GM18499 (cell line): ENCODE results near the gene EVC.
"Not testable (repeated sequence)": the region's sequence is repeated elsewhere in the genome, so short reads cannot be mapped to it uniquely, and the experiment has no call there.

Experiments
- ATAC-seq: cut with Tn5 transposase; IDR thresholded peaks from one replicate; pipeline ENCODE4 v1.9.1; 2021; ENCODE audit warnings: moderate number of reproducible peaks; ENCODE audit not compliant: insufficient read depth, unreplicated experiment

Gene EVC

GRCh38 chr4:5828005-5828391 lies 117.0 kb downstream of the EVC start:
- ATAC-seq: no peak

DNA sequence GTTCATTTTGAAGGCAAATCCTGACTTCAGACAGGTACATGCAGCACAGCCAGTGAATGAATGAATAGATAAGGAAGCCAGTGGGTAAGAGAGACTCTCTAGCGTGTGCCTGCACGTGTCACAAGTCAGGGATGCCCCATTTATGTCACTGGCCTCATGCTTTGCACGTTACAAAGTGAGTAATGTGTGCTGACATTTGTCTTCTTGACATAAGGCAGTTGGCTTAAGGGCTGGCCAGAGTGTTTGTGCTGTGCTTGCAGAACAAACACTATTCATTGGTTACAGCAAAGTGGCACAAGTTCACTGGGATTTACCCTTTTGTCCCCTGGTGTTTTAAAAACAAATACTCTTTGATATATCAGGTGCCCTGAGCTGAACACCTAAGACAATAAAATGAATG lies 125.9 kb downstream of the EVC start:
- no peak for ATAC-seq

DNA sequence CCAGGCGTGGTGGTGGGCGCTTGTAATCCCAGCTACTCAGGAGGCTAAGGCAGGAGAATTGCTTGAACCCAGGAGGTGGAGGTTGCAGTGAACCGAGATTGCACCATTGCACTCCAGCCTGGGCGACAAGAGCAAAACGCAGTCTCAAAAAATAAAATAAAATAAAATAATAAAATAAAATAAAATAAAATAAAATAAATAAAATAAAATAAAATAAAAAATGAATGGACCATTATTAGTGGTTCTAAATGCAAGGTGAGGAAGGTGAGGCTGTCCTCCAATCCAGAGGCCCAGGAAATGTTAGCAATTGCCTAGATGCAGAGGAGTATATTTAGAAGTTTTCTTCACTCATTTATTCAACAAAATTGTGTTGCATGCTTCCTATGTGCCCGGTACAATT lies 126.5 kb downstream of the EVC start:
- ATAC-seq: not testable (repeated sequence)

- no peak for ATAC-seq
These were observed 128.3 kb downstream of the EVC start for GRCh38 chr4:5839332-5839731.

- ATAC-seq: no peak
These were observed 129.0 kb downstream of the EVC start for GRCh38 chr4:5839751-5840674.

GRCh38 chr4:5842456-5842855 lies 131.5 kb downstream of the EVC start:
- ATAC-seq: no peak

GRCh38 chr4:5843573-5844530 lies 132.9 kb downstream of the EVC start:
- no peak for ATAC-seq

DNA sequence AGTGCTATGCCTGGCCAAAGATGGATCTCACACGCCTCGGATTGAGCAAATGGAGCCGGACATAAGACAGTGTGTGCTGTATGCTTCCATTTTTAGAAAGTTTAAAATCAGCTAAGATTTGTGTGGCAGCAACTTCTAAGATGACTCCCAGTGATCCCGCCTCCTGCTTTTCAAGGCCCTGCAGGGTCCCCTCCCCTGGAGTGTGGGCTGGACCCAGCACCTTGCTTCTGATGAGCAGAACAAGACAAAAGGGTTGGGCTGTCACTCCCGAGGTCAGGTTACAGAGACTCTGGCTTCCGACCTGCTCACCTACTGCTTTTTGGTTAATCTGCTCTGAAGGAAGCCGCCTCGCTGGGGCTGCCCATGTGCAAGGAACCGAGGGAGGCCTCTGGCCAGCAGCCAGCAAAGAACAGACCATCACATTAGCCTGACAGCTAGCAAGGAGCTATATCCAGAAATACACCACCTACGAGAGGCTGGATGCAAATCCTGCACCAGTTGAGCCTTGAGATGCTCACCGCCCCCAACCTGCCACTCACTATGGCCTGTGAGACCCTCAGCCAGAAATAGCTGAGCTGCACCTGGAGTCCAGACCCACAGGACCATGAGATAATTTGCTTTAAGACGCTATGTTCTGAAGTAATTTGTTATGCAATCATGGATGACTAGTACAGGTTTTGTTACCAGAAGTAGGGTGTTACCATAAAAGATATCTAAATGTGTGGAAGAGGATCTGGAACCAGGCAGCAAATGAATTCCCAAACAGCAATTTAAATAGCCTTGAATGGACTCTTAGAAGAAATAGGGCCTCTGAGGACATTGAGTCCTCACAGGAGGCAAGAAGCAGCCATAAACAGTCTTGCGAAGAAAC lies 134.3 kb downstream of the EVC start:
- no peak for ATAC-seq

DNA sequence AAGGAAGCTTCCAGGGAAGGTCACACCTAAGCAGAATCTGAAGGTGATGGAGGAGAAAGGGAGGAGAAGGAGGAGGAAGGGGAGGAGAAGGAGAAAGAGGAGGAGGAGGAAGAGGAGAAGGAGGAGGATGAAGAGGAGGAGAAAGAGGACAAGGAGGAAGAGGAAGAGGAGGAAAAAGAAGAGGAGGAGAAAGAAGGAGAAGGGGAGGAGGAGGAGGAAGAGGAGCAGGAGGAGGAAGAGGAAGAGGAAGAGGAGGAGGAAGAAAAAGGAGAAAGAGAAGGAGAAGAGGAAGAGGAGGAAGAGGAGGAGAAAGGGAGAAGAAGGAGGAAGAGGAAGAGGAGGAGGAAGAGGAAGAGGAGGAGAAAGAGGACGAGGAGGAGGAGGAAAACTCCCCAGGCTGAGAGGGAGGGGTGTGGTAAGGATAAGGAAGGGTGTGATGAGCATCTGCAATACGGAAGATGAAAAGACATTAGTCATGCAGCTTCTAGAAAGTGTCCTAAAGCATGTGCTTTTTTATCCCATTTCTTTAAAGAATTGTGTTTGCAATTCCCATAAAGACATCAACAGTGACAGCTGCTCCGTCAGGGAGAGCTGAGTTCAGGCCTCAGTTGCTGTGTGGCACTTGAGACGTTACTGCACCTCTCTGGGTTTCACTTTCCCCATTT lies 140.8 kb downstream of the EVC start:
- ATAC-seq: no peak

- ATAC-seq: no peak
These were observed 141.7 kb downstream of the EVC start for GRCh38 chr4:5852523-5853202.

- no peak for ATAC-seq
These were observed 143.9 kb downstream of the EVC start for GRCh38 chr4:5854929-5855328.

- not testable (repeated sequence) for ATAC-seq
These were observed 145.4 kb downstream of the EVC start for GRCh38 chr4:5856362-5856761.

GRCh38 chr4:5857199-5857598 lies 146.2 kb downstream of the EVC start:
- ATAC-seq: no peak

GRCh38 chr4:5858020-5858769 lies 147.2 kb downstream of the EVC start:
- no peak for ATAC-seq

- no peak for ATAC-seq
These were observed 152.6 kb downstream of the EVC start for GRCh38 chr4:5863461-5864113.
